ENCODE measurements around the gene DAAM1. TPM values are rescaled to one million over a fixed set of nuclear protein-coding genes. Genes with fewer than 3 reads are reported as not detected.

The DAAM1 gene
- total and polyA plus RNA-seq, 7 donors: 5.7 to 37.1 (median 8.9) TPM

DNA sequence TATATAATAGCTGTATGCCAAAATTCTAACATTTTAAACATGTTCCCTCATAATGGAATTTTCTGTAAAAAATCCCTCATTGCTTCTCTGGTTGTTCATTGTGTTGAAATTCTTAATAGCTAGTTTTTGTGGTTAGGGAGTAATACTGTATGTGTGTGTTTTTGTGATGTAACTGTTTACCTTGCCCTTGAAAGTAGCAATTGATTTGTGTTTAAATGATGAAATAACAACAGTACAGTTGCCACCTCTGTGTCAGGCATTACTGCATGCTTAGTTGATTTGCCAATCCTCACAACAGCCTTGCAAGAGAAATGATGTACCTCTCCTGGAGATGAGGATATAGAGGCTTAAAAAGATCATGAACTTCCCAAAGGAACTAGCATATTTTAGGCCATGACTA is 94.9 kb downstream of the DAAM1 start:
- no peaks in the 10 kb centered on the region for H3K36me3 ChIP-seq (ENCODE audit: insufficient read depth in 1 of 2, low read depth in 1 of 2)
- no peaks in the 10 kb centered on the region for H3K4me1 ChIP-seq
- ATAC-seq (no peak), DNase-seq (no peak)
- H3K9me3 ChIP-seq: no peaks in the 10 kb centered on the region
- no peaks in the 10 kb centered on the region for H3K27me3 ChIP-seq (ENCODE audit: insufficient read depth in 3 of 3, low read length in 2 of 3)
- TF ChIP-seq, protein P1, sequence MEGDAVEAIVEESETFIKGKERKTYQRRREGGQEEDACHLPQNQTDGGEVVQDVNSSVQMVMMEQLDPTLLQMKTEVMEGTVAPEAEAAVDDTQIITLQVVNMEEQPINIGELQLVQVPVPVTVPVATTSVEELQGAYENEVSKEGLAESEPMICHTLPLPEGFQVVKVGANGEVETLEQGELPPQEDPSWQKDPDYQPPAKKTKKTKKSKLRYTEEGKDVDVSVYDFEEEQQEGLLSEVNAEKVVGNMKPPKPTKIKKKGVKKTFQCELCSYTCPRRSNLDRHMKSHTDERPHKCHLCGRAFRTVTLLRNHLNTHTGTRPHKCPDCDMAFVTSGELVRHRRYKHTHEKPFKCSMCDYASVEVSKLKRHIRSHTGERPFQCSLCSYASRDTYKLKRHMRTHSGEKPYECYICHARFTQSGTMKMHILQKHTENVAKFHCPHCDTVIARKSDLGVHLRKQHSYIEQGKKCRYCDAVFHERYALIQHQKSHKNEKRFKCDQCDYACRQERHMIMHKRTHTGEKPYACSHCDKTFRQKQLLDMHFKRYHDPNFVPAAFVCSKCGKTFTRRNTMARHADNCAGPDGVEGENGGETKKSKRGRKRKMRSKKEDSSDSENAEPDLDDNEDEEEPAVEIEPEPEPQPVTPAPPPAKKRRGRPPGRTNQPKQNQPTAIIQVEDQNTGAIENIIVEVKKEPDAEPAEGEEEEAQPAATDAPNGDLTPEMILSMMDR (IDR thresholded peaks at IDR 0.05): no peak
- intact Hi-C loops (cut with DNase I): no loop called here
- no peak overlapping the region for H3K27ac ChIP-seq
- H3K4me3 ChIP-seq: no peak overlapping the region

DNA sequence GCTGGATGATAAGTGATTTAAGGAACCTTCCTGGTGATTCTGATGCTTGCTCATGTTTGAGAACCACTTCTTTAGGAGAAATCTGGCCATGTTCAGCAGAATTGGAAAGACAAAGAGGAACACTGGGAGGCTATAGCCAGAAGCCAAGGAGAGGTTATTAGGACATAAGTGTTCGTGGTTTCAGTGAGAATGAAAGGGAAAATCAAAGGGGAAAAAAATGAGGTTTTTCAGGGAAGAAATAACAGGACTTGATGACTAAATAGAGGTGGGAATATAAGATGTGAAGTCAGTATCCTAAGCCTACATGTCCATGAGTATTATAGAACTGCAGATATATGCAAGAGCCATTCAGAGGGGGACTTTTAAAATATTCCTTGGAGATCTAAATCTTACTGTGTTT is 95.6 kb downstream of the DAAM1 start:
- intact Hi-C loops (cut with DNase I): no loop called here
- H3K9me3 ChIP-seq: no peaks in the 10 kb centered on the region
- 83 to 97% (median 83%) methylated on average over 1 of the region's 1 CpG for WGBS, 3 donors
- ATAC-seq: no peak
- no peak for DNase-seq
- H3K4me3 ChIP-seq: no peak overlapping the region
- TF ChIP-seq, protein P1 (IDR thresholded peaks at IDR 0.05): no peak
- no peaks in the 10 kb centered on the region for H3K36me3 ChIP-seq (ENCODE audit: insufficient read depth in 1 of 2, low read depth in 1 of 2)
- no peaks in the 10 kb centered on the region for H3K4me1 ChIP-seq
- H3K27ac ChIP-seq: no peak overlapping the region
- no peaks in the 10 kb centered on the region for H3K27me3 ChIP-seq (ENCODE audit: insufficient read depth in 3 of 3, low read length in 2 of 3)

DNA sequence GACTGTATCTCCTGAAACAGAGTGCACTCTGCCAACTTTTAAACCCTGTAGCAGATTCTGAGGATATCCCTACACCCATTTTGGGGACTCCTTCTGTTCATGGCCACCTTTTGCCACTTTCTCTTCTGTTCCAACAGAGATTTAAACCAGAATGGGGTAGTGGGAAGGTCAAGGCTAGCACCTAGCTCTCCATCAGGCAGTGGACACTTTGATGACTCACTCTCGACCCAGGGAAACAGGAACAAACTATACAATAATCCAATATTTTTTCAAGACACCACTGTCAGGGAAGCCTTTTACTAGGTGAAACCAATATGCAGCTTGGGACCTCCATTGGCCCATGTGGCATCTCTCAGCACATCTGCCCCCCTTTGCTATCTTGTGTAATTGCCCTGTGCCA is 103.6 kb downstream of the DAAM1 start:
- Histone ChIP-seq H3K9me3 (no peaks in the 10 kb centered on the region), H3K4me1 (no peaks in the 10 kb centered on the region), H3K4me3 (no peak overlapping the region), H3K27ac (no peak overlapping the region), H3K36me3 (ENCODE audit: insufficient read depth in 1 of 2, low read depth in 1 of 2) (peaks cover 3 to 23% of the 10 kb centered on the region in 2 donors), H3K27me3 (ENCODE audit: insufficient read depth in 3 of 3, low read length in 2 of 3) (no peaks in the 10 kb centered on the region)
- intact Hi-C loops (cut with DNase I): no loop called here
- TF ChIP-seq, protein P1 (IDR thresholded peaks at IDR 0.05): no peak
- DNase-seq: no peak
- ATAC-seq: no peak
- WGBS, 3 donors: 92 to 98% (median 97%) methylated on average over 1 of the region's 1 CpG

DNA sequence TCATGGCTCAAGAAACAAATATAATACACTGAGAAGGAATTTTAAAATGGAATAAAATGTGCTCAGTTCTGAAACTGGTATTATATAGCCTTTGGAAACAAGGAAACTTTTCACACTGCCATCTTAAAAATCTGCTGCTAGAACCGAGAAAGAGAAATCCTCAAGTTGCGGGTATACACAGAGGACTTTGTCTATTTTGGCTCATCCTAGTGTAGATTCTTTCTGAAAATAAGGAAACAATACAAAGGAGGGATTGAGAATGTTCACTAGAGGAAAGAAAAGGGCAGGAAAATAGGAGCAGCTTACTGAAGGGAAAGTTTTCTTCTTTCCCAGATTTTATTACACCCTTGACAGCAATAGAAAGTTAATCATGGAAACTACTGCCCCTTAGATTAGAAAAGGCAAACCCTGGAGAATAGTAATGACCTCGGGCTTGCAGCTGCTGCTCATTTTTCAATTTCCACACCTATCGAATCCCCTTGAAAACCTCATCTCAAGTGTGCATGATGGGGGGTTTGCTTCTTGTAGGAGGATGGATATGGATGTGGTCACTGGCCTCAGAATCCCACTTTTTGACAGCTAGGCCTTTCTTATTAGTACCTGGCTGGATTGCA is 104.6 kb downstream of the DAAM1 start:
- H3K4me1 ChIP-seq: no peaks in the 10 kb centered on the region
- intact Hi-C loops (cut with DNase I): no loop called here
- H3K9me3 ChIP-seq: no peaks in the 10 kb centered on the region
- ATAC-seq (no peak), DNase-seq (no peak)
- WGBS, 3 donors: 53 to 72% (median 59%) methylated on average over 4 of the region's 4 CpGs
- peaks cover 3 to 23% of the 10 kb centered on the region in 2 donors for H3K36me3 ChIP-seq (ENCODE audit: insufficient read depth in 1 of 2, low read depth in 1 of 2)
- TF ChIP-seq, protein P1 (IDR thresholded peaks at IDR 0.05): no peak
- no peak overlapping the region for H3K4me3 ChIP-seq
- no peak overlapping the region for H3K27ac ChIP-seq
- no peaks in the 10 kb centered on the region for H3K27me3 ChIP-seq (ENCODE audit: insufficient read depth in 3 of 3, low read length in 2 of 3)
